ENCODE results near the gene MATN3. TPM values are rescaled to one million over a fixed set of nuclear protein-coding genes. Genes with fewer than 3 reads are reported as not detected.
A peak's percentile ranks its signal among the peaks of the same experiment; 100 is the strongest.

The MATN3 gene
- total and polyA plus RNA-seq, 8 donors: 3.7 to 12.0 (median 9.4) TPM

- no peak for TF ChIP-seq CTCF (IDR thresholded peaks at IDR 0.05)
- no peaks in the 10 kb centered on the region for H3K4me1 ChIP-seq
- H3K27ac ChIP-seq: no peak overlapping the region
- no peaks in the 10 kb centered on the region for H3K27me3 ChIP-seq
- peak in 1 of 4 donors; percentile 41 for DNase-seq
- intact Hi-C loops (cut with DNase I): no loop called here
- no peaks in the 10 kb centered on the region for H3K36me3 ChIP-seq
- H3K4me3 ChIP-seq: no peak overlapping the region
- ATAC-seq: no peak
- H3K9me3 ChIP-seq: no peaks in the 10 kb centered on the region
Observed at GRCh38 chr2:19949071-19949470, 63.4 kb downstream of the MATN3 start.

- no peak for TF ChIP-seq CTCF (IDR thresholded peaks at IDR 0.05)
- H3K27me3 ChIP-seq: no peaks in the 10 kb centered on the region
- intact Hi-C loops (cut with DNase I): no loop called here
- H3K36me3 ChIP-seq: no peaks in the 10 kb centered on the region
- no peak for ATAC-seq
- H3K4me3 ChIP-seq: no peak overlapping the region
- no peak for DNase-seq
- H3K9me3 ChIP-seq: no peaks in the 10 kb centered on the region
- no peaks in the 10 kb centered on the region for H3K4me1 ChIP-seq
- H3K27ac ChIP-seq: no peak overlapping the region
Observed at GRCh38 chr2:19947184-19947940, 65.1 kb downstream of the MATN3 start.

GRCh38 chr2:19944205-19944845 lies 68.1 kb downstream of the MATN3 start:
- no peak for ATAC-seq
- no peak overlapping the region for H3K27ac ChIP-seq
- no peaks in the 10 kb centered on the region for H3K9me3 ChIP-seq
- no peaks in the 10 kb centered on the region for H3K27me3 ChIP-seq
- no peak for DNase-seq
- no peak for TF ChIP-seq CTCF (IDR thresholded peaks at IDR 0.05)
- H3K4me3 ChIP-seq: no peak overlapping the region
- H3K4me1 ChIP-seq: no peaks in the 10 kb centered on the region
- H3K36me3 ChIP-seq: no peaks in the 10 kb centered on the region
- intact Hi-C loops (cut with DNase I): no loop called here

GRCh38 chr2:19943189-19943588 lies 69.3 kb downstream of the MATN3 start:
- Histone ChIP-seq H3K4me1 (no peaks in the 10 kb centered on the region), H3K36me3 (no peaks in the 10 kb centered on the region), H3K4me3 (no peak overlapping the region), H3K9me3 (no peaks in the 10 kb centered on the region), H3K27ac (no peak overlapping the region), H3K27me3 (no peaks in the 10 kb centered on the region)
- DNase-seq: no peak
- TF ChIP-seq CTCF (IDR thresholded peaks at IDR 0.05): no peak
- intact Hi-C loops (cut with DNase I): no loop called here
- no peak for ATAC-seq

- Histone ChIP-seq H3K27ac (no peak overlapping the region), H3K9me3 (no peaks in the 10 kb centered on the region), H3K27me3 (no peaks in the 10 kb centered on the region), H3K36me3 (peaks cover 0 to 9% of the 10 kb centered on the region in 2 donors), H3K4me3 (no peak overlapping the region), H3K4me1 (no peaks in the 10 kb centered on the region)
- intact Hi-C loops (cut with DNase I): no loop called here
- ATAC-seq (no peak), DNase-seq (no peak)
- no peak for TF ChIP-seq CTCF (IDR thresholded peaks at IDR 0.05)
Observed at GRCh38 chr2:19942199-19942598, 70.3 kb downstream of the MATN3 start.

Other genes starting within 250 kb of the MATN3 start
- 1 to 10 TPM; 6.6 to 9.3 TPM for gene TTC32, start 110.7 kb downstream of the MATN3 start, total RNA-seq
- 10 to 100 TPM; 27.4 to 42.7 (median 34.1) TPM for gene TTC32, start 110.7 kb downstream of the MATN3 start, polyA plus RNA-seq (ENCODE audit: insufficient read length in 6 of 6)
- 1 to 10 TPM; 8.0 to 8.1 TPM for gene WDR35, start 22.6 kb downstream of the MATN3 start, total RNA-seq
- 10 to 100 TPM; 26.6 to 32.3 (median 28.7) TPM for gene WDR35, start 22.6 kb downstream of the MATN3 start, polyA plus RNA-seq (ENCODE audit: insufficient read length in 6 of 6)
- gene LAPTM4A, start 39.0 kb upstream of the MATN3 start, total RNA-seq: 100 to 1,000 TPM; 220 to 300 TPM
- 100 to 1,000 TPM; 442 to 531 (median 478) TPM for gene LAPTM4A, start 39.0 kb upstream of the MATN3 start, polyA plus RNA-seq (ENCODE audit: insufficient read length in 6 of 6)
- 100 to 1,000 TPM; 127 to 278 TPM for gene SDC1, start 212.5 kb upstream of the MATN3 start, total RNA-seq
- gene SDC1, start 212.5 kb upstream of the MATN3 start, polyA plus RNA-seq (ENCODE audit: insufficient read length in 6 of 6): 100 to 1,000 TPM in 4 of 6 donors, 10 to 100 TPM in 2; 88.9 to 152 (median 106) TPM

All from left lung (tissue), 10 donors.